Thyroid gland (tissue), 4 donors: Measurements from ENCODE around the gene FAM78A. TPM values are rescaled to one million over a fixed set of nuclear protein-coding genes. Genes with fewer than 3 reads are reported as not detected.

Experiments used
- DNase-seq, 2 donors: peaks; one replicate each; pipeline ENCODE4 v3.0.0-alpha.2; 2019
- H3K27ac ChIP-seq, 3 donors: fragments of 200-600 bp; sonication (generic); 1 replicate in 2 of 3; 2 replicates in 1 of 3; pipeline ENCODE4 v1.5.1; 2016 to 2019; ENCODE audit warnings: mild to moderate bottlenecking in 1 of 3, moderate library complexity in 1 of 3
- H3K27me3 ChIP-seq: fragments of 200-600 bp; sonication (generic); one replicate; pipeline ENCODE4 v1.5.1; 2019
- H3K36me3 ChIP-seq, 2 donors: fragments of 200-600 bp; sonication (generic); one replicate each; pipeline ENCODE4 v1.5.1; 2016 to 2019
- H3K4me1 ChIP-seq, 2 donors: fragments of 200-600 bp; sonication (generic); one replicate each; pipeline ENCODE4 v1.5.1; 2017 to 2019
- H3K4me3 ChIP-seq, 3 donors: fragments of 200-600 bp; sonication (generic); replicated peaks in 1 of 3; 1 replicate in 2 of 3; 2 replicates in 1 of 3; pipeline ENCODE4 v1.5.1; 2016; ENCODE audit warnings: mild to moderate bottlenecking in 1 of 3
- H3K9me3 ChIP-seq: fragments of 200-600 bp; sonication (generic); one replicate; pipeline ENCODE4 v1.5.1; 2017
- POLR2A ChIP-seq, 2 donors: fragments of 450-650 bp; IDR thresholded peaks; one replicate each; pipeline ENCODE4 v1.6.1; 2017; ENCODE audit warnings: antibody characterized with exemption in 2 of 2, mild to moderate bottlenecking in 2 of 2, moderate library complexity in 1 of 2
- WGBS, 2 donors: methylation state at CpG; one replicate each; pipeline ENCODE4 v1.1.5; 2017; 5-methylcytosine and 5-hydroxymethylcytosine counted together
- intact Hi-C: fragments of 100-400 bp; cut with DNase I; formaldehyde crosslinking; loops from one replicate; pipeline ENCODE4 v1.15.1; 2023
- total RNA-seq, 4 donors: library from RNA; depleted of rRNA; stranded (reverse); fragments of >200 nt; gene quantifications; one replicate each; pipeline ENCODE4 v1.2.3, GENCODE V29; 2016
- TF ChIP-seq, protein P1 (sequence below), 6 experiments: fragments of 200-600 bp in 3 of 6; fragments of 450-650 bp in 3 of 6; sonication (generic) in 3 of 6; IDR thresholded peaks; one replicate each; pipeline ENCODE4 v1.5.1; 2016 to 2019; ENCODE audit warnings: antibody characterized with exemption in 6 of 6, mild to moderate bottlenecking in 2 of 6, inconsistent platforms in 1 of 6, moderate library complexity in 1 of 6

The FAM78A gene
- total RNA-seq, 4 donors from 2014 or later = 1.1 to 3.4 (median 1.6) TPM

- 85 to 91% methylated on average over 4 to 6 of the region's 9 CpGs for WGBS, 2 donors
- intact Hi-C loops = no loop called here
- H3K4me1 ChIP-seq = no peaks in the 10 kb centered on the region
- no peak overlapping the region for H3K4me3 ChIP-seq
- no peak for DNase-seq
- TF ChIP-seq POLR2A (IDR thresholded peaks at IDR 0.05) = no peak
- TF ChIP-seq, protein P1, sequence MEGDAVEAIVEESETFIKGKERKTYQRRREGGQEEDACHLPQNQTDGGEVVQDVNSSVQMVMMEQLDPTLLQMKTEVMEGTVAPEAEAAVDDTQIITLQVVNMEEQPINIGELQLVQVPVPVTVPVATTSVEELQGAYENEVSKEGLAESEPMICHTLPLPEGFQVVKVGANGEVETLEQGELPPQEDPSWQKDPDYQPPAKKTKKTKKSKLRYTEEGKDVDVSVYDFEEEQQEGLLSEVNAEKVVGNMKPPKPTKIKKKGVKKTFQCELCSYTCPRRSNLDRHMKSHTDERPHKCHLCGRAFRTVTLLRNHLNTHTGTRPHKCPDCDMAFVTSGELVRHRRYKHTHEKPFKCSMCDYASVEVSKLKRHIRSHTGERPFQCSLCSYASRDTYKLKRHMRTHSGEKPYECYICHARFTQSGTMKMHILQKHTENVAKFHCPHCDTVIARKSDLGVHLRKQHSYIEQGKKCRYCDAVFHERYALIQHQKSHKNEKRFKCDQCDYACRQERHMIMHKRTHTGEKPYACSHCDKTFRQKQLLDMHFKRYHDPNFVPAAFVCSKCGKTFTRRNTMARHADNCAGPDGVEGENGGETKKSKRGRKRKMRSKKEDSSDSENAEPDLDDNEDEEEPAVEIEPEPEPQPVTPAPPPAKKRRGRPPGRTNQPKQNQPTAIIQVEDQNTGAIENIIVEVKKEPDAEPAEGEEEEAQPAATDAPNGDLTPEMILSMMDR (IDR thresholded peaks at IDR 0.05) = no peak
- no peaks in the 10 kb centered on the region for H3K36me3 ChIP-seq
- no peaks in the 10 kb centered on the region for H3K27me3 ChIP-seq
- H3K27ac ChIP-seq = no peak overlapping the region
- H3K9me3 ChIP-seq = no peaks in the 10 kb centered on the region
Measured at GRCh38 chr9:131288217-131288616, 11.9 kb upstream of the FAM78A start.

DNA sequence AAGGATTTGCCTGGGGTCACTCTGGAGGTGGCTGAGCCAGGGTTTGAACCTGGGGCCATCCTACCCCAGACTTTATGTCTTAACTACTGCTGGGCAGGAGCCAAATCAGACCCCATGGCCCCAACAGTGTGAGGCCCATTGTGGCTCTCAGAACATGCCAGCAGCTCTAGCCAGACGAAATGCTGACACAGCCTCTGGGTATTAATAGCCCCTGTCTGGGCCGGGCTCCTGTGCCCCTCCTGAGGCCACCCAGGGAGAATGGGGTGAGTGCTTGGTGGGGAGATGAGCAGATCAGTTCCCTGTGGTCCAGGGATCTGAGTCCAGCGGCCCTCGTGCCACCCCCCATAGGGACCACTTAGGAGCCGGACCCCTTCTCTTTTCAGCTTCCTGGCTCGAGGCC lies 11.0 kb upstream of the FAM78A start:
- no peak for DNase-seq
- Histone ChIP-seq H3K4me3 (no peak overlapping the region), H3K27ac (no peak overlapping the region), H3K9me3 (no peaks in the 10 kb centered on the region), H3K4me1 (peaks cover 0 to 6% of the 10 kb centered on the region in 2 donors), H3K36me3 (no peaks in the 10 kb centered on the region), H3K27me3 (no peaks in the 10 kb centered on the region)
- 62 to 93% methylated on average over 3 to 6 of the region's 6 CpGs for WGBS, 2 donors
- intact Hi-C loops = no loop called here
- TF ChIP-seq, protein P1 (IDR thresholded peaks at IDR 0.05) = no peak
- TF ChIP-seq POLR2A (IDR thresholded peaks at IDR 0.05) = no peak

- Histone ChIP-seq H3K4me1 (peaks cover 0 to 6% of the 10 kb centered on the region in 2 donors), H3K27ac (no peak overlapping the region), H3K27me3 (no peaks in the 10 kb centered on the region), H3K36me3 (no peaks in the 10 kb centered on the region), H3K9me3 (no peaks in the 10 kb centered on the region), H3K4me3 (no peak overlapping the region)
- 89% methylated on average over 6 of the region's 6 CpGs for WGBS, 2 donors
- TF ChIP-seq, protein P1 (IDR thresholded peaks at IDR 0.05) = no peak
- TF ChIP-seq POLR2A (IDR thresholded peaks at IDR 0.05) = no peak
- no peak for DNase-seq
- intact Hi-C loops = no loop called here
Measured at GRCh38 chr9:131284856-131285255, 8.5 kb upstream of the FAM78A start.

GRCh38 chr9:131282688-131283422 lies 6.5 kb upstream of the FAM78A start:
- no peak overlapping the region for H3K27ac ChIP-seq
- 3 to 7% methylated on average over 22 to 26 of the region's 61 CpGs for WGBS, 2 donors
- intact Hi-C loops = no loop called here
- H3K27me3 ChIP-seq = no peaks in the 10 kb centered on the region
- H3K36me3 ChIP-seq = no peaks in the 10 kb centered on the region
- H3K4me1 ChIP-seq = peaks cover 0 to 6% of the 10 kb centered on the region in 2 donors
- H3K4me3 ChIP-seq = no peak overlapping the region
- no peak for DNase-seq
- TF ChIP-seq, protein P1 (IDR thresholded peaks at IDR 0.05) = no peak
- no peak for TF ChIP-seq POLR2A (IDR thresholded peaks at IDR 0.05)
- H3K9me3 ChIP-seq = no peaks in the 10 kb centered on the region

DNA sequence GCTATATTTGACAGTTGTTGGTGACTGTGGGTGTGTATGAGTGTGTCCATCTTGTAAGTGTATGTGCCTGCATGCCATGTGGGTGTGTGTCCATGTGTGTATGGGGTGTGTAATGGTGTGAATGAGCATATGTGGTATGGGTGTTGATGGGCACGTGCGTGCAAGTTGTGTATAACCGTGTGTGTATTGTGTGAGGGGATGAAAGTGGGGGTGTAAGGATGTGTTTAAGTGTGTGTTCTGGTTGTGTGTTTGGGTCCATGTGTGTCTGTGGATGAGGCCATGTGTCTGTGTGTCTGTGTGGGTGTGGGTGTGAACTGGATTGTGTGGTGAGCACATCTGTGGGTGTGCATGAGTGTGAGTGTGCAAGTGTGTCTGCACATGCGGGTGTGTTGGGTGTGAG lies 5.9 kb upstream of the FAM78A start:
- Histone ChIP-seq H3K36me3 (no peaks in the 10 kb centered on the region), H3K27ac (no peak overlapping the region), H3K4me1 (peaks cover 0 to 10% of the 10 kb centered on the region in 2 donors), H3K4me3 (no peak overlapping the region), H3K27me3 (no peaks in the 10 kb centered on the region), H3K9me3 (no peaks in the 10 kb centered on the region)
- WGBS, 2 donors = 76 to 84% methylated on average over 4 of the region's 4 CpGs
- TF ChIP-seq, protein P1 (IDR thresholded peaks at IDR 0.05) = no peak
- TF ChIP-seq POLR2A (IDR thresholded peaks at IDR 0.05) = no peak
- DNase-seq = no peak
- intact Hi-C loops = no loop called here
